Middle frontal gyrus (tissue), 1 donor: ENCODE results near the gene DHODH.
"Not testable (repeated sequence)": the region's sequence is repeated elsewhere in the genome, so short reads cannot be mapped to it uniquely, and the experiment has no call there.

Source experiments
- DNase-seq: peaks from one replicate; pipeline ENCODE4 v3.0.0-alpha.2; 2015; ENCODE audit warnings: low spot score; ENCODE audit errors: extremely low spot score

The DHODH gene

DNA sequence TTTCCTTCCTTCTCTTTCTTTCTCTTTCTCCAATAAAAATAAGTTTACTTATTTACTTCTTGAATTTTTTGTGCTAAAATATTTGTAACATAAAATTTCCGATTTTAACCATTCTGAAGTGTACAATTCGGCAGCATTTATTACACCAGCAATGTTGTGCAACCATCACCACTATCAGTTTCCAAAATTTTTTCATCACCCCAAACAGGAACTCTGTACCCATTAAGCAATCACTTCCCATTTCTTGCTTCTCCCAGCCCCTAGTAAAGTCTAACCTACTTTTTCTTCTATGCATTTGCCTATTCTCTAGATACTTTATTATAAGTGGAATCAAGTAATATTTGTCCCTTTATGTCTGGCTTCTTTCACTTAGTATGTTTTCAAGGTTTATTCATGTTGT lies 43.3 kb downstream of the DHODH start:
- DNase-seq, result no peak

- DNase-seq, result not testable (repeated sequence)
Measured at GRCh38 chr16:72054254-72054847, 45.8 kb downstream of the DHODH start, which contains the start of gene HP. Gene HP, plus strand, starts transcription at chr16:72054505. Its CDS starts 148 bp downstream, at chr16:72054653.

GRCh38 chr16:72055911-72056310 lies 47.4 kb downstream of the DHODH start:
- DNase-seq, result no peak

DNA sequence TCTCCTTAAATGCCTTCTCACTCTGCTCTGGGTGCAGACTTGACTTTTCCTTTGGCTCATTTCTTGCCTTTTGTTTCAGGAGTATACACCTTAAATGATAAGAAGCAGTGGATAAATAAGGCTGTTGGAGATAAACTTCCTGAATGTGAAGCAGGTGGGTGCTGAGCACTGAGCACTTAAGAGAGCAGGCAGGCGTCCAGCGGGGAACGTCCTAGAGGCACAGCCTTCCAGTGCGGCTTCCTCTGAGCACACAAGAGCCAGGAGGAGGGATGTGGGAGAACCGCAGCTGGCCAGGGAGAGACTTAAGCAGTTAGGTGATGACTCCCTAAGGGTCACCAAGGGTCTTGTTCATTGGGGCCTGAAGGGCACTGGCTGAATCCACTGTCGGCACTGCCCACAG lies 48.8 kb downstream of the DHODH start:
- DNase-seq, result not testable (repeated sequence)

- DNase-seq, result not testable (repeated sequence)
Measured at GRCh38 chr16:72059060-72059459, 50.5 kb downstream of the DHODH start.

GRCh38 chr16:72060405-72060804 lies 51.9 kb downstream of the DHODH start:
- no peak for DNase-seq

GRCh38 chr16:72061564-72061963 lies 53.0 kb downstream of the DHODH start:
- no peak for DNase-seq

- no peak for DNase-seq
Measured at GRCh38 chr16:72064361-72064894, 55.9 kb downstream of the DHODH start.

DNA sequence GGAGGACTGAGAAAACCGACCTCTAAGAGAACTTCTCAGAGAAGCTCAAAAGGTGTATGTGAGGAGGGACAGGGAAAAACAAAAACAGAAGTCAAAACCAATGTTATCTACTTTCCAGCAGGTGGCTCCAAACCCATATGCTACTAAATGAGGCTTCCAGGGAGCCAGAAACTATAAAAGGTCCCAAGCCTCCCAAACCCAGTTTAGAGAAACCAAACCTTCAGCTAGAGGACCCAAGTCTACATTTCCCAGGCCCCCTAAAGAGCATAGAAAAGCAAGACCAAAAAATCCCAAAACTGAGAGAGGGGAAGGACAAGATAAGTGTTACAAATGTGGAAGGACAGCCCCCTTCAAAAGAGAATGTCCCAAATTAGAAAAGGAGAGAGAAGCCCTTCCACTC lies 58.2 kb downstream of the DHODH start:
- DNase-seq, result peak; percentile 8

- no peak for DNase-seq
Measured at GRCh38 chr16:72068930-72069329, 60.4 kb downstream of the DHODH start.

DNA sequence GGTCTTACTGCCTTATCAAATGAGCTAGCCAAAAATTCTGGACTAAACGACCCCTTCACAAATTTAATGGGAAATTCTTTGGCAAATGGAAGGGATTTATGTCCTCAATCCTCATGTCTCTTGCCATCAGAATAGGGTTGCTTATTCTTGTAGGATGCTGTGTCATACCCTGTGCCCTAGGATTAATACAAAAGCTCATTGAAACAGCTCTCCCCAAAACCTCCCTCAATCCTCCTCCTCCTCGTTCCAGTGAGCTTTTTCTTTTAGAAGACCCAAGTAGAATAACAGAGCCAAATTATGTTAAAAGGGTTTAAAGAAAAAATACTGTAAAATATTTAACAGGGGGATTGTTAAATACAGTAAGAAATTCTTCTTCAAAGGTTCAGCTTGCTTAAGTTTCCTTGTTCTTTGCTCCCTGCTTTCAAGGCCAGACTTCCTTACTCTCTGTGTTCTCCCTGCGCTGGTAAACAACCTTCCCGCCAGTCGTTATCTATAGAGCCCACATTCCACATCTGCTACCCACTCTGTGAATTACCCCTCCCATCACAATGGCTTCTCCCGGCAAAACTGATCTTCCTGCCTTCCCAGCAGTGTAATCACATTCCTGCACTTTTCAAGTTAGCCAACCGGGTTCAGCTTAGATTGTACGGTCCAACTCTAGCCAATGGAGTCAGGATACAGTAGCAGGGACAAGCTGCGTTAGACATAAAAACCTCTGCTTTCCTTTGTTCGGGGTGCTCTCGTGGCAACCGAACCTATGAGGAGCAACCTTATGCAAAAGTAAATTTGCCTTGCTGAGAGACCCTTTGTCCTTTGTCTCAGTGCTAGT lies 64.2 kb downstream of the DHODH start:
- no peak for DNase-seq

DNA sequence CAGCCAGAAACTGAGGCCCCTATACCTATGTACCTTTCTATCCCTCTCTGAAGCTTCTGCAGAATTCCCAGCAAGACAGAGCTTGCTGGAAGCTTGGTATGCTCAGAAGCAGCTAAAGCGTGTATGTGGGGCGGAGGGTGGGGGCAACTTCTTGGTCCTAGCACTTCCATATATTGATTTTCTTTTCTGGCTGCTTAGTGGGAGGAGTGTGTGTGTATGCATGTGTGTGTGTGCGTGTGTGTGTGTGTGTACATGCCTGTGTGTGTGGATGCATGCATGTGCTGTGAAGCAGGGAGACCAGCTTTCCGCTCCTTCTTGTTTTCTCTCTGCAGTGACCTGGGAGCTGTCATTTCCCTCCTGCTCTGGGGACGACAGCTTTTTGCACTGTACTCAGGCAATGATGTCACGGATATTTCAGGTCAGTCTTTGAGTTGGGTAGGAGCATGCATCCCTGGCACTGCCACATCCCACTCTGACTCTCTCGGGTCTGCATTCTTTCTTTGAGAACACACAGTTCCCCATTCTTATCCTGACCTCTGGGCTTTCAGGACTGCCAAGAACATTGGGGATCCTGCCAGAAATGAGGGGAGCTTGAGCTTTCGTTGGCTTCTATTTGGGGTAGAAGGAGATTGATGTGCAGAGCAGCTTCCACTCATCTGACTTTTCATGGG lies 65.2 kb downstream of the DHODH start:
- DNase-seq, result no peak

- DNase-seq, result not testable (repeated sequence)
Measured at GRCh38 chr16:72075067-72075466, 66.5 kb downstream of the DHODH start.
